HG02623 (cell line): Measurements from ENCODE around the gene WNK2.
"Not testable (repeated sequence)": the region's sequence is repeated elsewhere in the genome, so short reads cannot be mapped to it uniquely, and the experiment has no call there.

Source experiments
- ATAC-seq: cut with Tn5 transposase; IDR thresholded peaks from one replicate; pipeline ENCODE4 v1.9.1; 2021; ENCODE audit warnings: moderate library complexity; ENCODE audit not compliant: unreplicated experiment

The WNK2 gene

DNA sequence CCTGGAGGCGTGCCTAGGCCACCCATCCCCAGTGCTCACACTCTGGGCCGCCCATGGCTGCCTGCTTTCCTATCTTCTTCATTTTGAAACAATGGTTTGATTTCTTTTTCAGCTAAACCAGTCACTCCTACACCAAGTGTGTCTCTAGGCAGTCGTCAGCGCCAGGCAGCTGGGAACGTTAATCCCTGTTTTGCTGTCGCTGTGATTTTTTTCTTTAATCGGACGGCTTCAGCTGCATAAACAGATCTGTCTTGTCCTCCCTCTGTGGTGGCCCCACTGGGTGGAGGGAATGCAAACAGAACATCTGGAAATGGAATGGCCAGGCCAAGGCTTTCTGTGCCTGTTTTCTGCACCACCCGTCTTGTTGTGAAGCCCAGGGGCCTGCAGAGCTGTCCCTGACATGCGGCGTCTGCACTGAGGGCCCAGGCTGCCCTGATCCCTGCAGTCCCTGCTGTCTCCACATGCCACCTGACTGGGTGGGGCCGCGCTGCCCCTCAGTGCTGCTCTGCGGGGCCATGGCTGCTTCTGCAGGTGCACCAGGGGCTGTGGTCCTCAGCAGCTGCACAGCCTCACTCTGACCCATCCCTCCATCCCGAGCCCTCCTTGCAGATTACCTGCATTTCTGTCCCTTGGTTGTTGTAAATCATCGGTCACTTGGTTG is 51.5 kb downstream of the WNK2 start:
- no peak for ATAC-seq

DNA sequence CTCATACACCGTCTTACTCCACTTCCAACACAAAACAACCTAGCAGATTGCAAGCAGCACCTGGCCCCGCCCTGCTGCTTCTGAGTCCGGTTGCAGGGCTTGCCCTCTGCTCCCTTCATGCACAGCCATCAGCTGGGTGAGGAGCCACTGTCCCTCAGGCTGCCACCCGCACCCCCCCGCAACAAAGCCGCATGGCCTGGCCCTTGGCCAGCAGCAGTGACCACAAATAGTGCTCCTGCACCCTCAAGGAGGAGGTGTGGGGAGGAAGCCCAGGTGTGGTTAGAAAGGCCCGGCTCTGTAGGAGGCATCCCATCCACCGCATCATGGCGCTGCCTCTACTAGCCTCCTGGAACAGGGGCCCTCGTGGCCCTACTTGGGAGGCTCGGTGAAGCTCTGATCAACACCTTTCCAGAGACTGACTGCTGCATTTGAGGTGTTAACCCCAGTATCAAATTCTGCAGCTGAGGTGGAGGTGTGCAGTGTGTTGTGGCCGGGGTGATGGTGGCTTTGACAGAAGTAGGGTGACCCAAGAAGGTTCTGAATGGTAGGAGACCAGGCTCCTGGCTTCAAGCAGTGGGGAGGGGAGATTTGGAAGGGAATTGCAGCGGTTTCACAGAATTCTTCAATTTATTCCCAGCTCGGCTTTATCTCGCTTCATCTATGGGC is 52.7 kb downstream of the WNK2 start:
- ATAC-seq: no peak

DNA sequence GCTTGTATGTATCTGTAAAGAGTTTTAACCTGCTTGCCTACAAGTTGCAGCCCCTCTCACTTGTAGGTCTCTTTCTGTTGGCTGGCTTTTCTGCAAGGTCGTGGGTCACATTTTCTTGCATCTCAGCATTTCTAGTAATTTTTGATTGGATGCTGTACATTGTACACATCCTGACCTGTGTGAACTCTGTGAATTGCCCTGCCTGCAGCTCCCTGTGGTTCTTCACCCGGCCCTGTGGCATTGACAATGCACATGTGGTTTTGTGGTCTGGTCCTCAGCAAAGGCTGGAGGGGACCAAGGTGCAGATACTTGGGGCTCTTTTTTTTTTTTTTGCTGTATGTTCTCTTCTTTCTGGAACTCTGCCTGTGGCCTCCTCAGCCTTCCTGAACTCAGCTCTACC is 53.6 kb downstream of the WNK2 start:
- ATAC-seq: no peak

DNA sequence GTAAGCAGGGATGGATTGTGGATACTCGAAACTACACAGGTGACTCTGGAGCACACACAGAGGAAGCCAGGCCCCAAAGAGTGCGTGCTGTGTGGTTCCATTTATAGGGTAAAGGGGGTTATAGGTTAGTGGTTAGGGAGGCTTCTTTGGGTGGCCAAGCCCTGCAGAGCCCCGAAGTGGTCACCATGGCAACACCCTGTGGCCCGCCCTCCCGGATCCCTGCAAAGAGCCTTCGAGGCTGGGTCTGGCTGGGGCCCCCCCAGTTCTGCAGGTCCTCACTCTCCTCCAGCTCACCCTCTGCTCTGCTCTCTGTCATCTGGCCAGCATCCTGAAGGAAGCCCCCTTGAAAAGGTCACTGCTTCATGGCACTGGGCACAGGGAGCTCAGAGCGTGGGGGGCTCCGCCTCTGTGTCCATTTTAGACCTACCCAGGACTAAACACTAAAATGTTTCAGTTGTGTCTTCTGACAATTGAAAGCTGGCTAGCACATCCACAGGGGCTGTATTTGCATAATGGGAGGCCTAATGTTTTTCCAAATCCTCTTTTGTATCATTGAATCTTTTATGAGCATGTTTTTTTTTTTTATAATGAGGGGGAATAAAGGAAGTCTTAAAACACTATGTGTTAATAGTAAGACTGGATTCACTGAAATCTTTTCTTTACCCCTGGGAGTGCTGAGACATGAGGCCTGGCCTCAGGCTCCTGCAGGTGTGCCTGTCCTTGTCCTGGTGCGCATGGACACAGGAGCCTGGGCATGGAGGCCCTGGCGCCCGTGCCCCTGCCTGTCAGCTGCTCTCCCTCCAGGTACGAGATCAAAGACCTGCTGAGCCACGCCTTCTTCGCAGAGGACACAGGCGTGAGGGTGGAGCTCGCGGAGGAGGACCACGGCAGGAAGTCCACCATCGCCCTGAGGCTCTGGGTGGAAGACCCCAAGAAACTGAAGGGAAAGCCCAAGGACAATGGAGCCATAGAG is 55.3 kb downstream of the WNK2 start:
- ATAC-seq: no peak

DNA sequence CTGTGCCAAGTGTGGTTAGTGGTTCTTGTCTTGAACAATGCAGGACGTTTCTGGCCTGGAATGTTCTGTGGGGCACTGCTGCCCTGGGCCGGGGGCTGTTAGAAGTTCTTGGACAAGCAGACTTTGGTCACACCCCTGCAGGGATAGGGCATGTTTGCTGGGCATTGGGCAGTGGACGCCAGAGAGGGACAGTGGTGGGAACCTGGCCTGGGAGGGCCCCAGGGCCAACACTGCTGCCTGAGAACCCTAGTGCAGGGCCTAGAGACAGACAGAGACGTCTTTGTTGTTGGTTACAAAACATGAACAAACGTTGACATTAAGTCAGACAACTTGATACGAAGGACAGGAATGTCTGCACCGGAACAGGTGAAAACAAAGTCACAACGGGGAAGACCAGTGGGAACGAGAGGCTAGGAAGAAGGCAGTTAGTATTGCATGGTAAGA is 57.0 kb downstream of the WNK2 start:
- no peak for ATAC-seq

DNA sequence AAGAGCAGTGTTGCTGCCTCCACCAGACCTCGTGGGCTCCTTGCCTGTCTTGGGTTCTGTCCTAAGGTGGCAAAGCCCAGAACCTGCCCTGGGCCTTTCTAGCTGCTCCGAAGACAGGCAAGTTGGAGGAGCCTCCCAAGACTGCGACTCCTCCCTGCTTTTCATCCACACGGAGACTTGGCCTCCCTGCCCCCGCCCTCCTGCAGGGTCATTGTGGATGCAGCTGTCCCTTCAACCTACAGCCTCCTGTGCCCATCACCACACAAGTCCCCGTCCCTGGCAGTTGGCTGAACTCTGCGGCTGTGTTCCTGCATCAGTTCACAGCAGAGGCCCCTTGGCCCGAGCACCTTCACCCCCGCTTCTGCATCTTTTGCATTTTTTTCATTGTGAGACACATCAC is 59.2 kb downstream of the WNK2 start:
- ATAC-seq: no peak

DNA sequence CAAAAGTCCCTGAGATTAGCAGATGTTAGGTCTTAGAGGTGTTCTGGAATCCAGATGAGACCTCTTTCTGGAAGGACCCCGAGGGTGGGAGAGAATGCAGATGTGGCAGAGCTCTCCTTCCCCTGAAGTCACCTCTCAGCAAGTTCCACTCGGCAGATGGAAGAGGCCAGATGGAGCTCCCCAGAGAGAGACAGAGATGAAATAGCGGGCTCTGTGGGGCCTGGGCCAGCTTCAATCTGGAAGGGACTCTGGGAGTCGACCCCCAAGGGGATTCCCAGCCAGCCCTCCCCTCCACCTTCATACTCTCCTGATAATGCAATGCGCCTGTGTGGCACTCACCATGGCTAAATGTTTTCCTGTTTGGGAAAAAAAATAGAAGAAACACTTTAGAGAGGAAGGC is 60.2 kb downstream of the WNK2 start:
- ATAC-seq: no peak

DNA sequence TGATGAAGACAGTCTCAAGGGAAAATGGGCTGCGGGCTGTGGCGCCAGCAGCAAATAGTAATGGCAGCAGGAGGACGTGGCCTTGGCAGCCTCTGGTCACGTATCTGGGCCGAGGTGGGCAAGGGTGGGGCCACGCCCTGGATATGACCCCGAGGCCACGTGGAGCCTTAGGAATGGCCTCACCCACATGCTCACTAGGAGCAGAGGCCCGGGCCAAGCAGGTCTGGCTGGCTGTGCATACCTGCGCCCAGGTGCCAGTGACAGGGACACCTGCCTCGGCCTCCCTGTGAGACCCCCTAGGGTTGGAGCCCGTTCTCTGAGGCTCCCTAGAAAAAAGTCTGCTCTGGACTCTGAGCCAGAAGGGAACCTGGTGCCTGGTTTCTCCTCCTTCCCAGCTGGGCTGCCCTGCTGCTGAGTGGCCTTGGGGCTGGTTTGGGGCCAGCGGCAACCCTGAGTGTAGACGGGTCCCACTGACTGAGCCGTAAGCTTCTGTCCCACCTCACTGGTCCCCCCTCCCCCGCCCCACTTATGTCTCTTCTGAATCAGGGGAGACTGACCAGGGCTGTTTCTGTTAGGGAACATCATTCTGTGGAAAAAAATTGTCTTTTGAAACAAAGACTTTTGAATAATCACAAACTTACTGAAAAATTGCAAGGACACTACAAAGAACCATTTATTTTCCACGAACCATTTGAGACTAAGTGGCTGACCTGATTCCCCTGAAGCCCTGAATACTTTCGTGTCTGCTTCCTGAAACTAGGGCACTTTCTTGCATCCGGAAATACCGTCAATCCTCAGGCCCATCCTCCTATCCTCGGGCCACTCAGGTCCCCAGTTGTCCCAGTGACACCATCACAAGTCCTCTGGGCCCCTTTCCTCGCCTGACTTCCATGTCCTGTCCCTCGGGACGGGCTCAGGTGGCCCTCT is 60.8 kb downstream of the WNK2 start:
- no peak for ATAC-seq

DNA sequence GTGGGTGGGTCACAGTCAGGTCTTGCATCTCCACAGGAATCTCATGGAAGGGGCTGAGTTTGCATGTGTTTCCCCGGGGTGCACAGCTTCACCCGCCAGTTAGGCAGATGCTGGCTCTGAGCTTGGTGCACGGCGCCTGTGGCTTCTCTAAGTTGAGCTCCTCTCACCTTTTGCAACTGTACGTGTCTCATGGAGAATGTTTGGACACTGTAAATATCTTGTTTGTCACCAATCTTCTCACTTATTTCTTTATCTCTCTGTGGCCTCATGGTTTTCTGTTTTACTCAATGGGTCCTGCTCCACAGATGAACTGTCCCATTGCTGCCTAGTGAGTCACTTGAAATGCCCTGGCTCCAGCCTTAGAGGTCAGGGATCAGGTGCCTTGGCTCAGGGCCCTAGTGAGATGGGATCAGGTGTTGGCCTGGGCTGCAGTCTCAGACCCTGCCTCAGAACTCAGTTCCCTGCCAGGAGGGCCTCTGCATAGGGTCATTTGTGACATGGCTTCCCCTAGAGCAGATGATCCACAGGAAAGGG is 61.6 kb downstream of the WNK2 start:
- ATAC-seq: no peak

DNA sequence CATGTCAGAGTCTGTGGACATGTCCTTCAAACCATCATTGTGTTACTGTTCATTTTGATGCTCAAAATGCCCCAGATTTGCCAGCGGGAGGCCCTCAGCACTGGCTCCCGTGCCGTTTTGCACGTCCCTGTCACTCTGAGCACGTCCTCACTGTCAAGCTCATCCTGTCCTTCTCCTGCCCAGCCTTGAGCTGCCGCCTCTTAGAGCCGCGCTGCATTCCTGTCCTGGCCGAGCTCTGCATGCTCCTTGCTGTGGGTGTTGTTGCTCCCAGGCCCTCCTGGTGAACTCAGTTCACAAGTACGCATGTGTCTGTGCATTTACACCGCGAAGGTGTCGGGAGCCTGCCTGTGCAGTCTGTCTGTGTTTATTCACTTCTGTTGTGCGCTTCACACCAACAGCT is 62.2 kb downstream of the WNK2 start:
- no peak for ATAC-seq

DNA sequence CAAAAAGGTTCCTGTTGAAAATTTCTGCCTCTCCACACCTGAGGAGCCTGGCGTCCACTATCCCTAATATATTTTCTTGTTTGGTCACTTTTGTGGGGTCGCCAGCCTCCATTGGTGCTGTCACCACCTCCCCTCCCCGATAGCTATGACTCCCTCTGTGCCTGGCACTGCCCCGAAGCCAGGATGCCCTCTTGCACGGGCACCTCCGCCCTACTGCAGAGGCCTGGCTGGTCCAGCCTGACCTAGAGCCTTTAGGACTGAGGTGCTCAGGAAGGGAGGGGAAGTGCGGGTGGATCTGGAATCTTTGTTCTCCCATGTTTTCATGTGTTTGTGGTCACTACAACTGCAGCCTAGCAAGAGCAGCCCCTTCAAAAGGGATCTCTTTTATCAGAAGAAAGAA is 62.6 kb downstream of the WNK2 start:
- no peak for ATAC-seq

DNA sequence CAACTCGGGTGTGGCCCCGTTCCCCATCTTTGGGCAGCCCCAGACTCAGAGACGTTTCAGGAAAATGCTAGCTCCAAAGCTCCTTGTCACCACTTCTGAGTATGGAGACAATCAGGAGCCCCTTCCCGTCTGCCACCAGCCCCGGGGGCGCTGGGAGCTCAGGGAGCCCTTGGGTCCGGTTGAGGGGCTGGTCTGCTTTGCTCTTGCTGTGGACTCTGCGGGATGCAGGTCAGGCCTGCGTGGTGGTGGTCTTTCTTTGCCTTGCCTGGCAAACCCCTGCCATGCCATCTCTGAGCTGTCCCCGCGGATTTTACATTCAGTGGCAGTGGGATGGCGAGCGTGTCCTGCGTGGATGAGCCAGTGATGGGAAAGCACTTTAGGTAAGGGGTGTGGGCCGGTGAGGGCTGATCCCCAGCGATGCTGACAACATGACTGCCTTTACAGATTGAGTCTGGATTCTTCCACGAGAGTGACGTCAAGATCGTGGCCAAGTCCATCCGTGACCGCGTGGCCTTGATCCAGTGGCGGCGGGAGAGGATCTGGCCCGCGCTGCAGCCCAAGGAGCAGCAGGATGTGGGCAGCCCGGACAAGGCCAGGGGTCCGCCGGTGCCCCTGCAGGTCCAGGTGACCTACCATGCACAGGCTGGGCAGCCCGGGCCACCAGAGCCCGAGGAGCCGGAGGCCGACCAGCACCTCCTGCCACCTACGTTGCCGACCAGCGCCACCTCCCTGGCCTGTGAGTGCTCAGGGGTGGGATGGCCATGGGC is 63.3 kb downstream of the WNK2 start:
- no peak for ATAC-seq

DNA sequence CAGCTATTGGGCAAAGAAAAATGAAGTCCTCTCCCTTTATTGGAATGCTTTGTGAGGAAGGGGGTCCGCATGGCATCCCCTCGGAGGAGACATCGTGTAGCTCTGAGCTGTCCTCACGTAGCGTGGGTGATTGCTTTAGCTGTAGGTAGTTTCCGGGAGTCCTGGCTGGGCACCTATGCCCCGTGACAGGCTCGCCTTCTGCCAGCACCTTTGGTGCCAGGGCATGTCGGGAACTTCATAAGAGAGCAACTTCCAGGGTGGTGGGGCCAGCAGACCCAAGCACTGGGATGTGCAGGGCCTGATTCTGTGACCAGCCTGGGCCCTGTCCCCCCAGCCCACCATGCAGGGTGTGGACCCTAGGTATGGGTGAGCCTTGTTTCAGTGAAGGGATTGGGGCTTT is 64.0 kb downstream of the WNK2 start:
- no peak for ATAC-seq

DNA sequence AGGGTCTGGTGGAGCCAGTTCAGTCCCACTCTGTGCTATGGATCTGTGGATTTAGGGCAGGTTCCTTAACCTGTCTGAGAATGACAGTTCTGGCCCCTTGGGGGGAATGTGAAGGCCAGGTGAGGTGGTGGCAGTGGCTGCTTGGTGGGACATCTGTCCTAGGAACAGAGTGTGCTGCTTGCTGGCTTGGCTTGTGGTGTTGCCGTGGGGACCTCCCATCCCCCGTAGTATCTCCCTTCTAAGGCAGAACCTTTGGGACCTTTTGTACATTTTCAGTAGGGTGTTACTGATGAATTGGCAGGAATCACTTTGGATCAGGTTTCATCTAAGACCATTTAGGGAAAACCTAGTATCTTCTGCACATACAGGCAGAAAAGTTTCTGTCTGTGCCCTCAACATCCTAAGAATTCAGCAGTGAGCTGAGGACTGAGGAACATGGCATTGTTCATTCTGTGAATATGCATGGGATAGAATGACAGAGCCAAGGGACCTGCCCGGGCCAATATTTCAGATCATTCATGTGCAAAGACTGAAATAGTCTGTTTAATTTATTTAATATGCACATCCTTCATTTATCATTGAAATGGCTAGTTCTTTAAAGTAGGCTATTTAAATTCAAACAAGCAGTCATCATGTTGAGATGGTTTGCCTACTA is 64.6 kb downstream of the WNK2 start:
- ATAC-seq: no peak

DNA sequence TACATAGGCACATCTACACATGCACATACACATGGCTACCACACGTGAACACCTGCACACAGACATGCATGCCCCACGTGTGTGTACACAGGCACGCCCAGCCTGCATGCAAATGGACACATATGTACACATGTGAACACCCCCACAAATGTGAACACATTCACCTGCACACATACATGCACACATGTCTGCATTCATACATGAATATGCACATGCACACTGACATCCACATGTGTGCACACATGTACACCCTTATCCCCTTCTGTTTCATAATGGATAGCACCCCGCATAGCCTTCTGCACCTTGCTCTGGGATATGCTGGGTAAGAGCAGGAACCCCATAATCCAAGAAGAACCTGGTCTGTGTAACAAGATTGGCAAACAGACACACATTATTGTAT is 66.2 kb downstream of the WNK2 start:
- no peak for ATAC-seq

DNA sequence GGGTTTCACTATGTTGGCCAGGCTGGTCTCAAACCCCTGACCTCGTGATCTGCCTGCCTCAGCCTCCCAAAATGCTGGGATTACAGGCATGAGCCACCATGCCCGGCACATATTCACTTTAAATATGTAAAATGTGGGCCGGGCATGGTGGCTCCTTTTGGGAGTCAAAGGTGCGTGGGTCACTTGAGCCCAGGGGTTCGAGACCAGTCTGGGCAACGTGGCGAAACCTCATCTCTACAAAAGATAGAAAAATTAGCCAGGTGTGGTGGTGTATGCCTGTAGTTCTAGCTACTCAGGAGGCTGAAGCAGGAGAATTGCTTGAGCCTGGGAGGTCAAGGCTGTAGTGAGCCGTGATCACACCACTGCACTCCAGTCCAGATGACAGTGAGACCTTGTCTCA is 67.4 kb downstream of the WNK2 start:
- ATAC-seq: not testable (repeated sequence)

DNA sequence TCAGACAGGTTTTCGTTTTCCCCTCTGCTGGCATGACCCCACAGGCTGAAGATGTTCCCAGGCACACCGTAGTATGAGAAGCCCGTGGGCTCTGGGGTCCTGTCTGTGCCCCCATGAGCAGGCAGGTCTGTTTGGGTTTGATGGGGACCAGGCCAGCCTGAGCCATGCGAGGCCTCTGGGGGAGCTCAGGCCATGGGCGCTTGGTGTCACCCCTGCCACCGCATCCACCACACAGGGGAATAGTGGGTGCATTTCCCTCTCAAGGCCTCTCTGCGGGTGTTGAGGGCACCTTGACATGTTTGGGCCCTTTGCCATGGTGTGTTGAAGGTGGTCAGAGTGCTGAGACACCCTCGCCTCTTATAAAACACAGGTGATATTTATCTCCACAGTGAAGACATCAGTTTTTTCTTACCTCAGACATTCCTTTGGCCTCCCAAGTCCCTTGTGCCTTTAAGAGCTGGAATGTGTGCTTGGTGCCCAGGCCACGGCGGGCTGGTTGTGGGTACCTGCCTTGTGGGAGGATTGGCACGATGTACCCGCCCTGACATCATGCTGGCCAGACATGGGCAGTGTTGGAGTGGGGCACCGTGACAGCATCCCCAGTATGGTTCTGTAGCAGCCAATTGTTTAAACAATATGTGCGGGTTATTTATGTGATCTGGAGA is 68.3 kb downstream of the WNK2 start:
- no peak for ATAC-seq

DNA sequence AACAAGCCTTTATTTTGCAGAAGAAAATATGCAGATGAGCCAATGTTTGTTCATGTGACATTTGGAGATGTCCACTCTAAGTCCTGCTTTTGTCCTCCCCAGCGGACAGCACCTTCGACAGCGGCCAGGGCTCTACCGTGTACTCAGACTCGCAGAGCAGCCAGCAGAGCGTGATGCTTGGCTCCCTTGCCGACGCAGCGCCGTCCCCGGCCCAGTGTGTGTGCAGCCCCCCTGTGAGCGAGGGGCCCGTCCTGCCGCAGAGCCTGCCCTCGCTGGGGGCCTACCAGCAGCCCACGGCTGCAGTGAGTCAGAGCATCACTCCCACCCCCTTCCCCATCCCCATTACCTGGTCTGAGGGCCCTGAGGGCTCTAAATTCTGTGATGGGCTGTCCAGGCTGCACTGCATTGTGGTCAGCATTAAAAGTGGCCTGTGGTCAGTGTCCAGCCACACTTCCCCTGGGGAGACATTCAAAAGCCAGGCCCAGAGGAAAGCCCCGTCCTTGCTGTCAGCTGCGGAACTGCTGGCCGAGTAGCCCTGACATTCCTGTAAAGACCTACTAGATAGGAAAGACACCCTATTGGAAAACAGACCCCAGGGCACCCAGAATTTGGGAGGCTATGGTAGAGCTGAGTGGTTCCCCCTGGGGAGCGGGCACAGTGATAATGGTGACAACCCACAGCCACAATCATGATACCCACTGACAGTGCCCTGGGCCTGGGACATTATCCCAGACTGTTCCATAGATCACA is 69.0 kb downstream of the WNK2 start:
- ATAC-seq: no peak
